Measurements from ENCODE around the gene DPP6. TPM values are rescaled to one million over a fixed set of nuclear protein-coding genes. Genes with fewer than 3 reads are reported as not detected.

Gene DPP6
- total RNA-seq, 4 donors from 2014 or later: 1.5 to 2.9 TPM; not detected in 2

DNA sequence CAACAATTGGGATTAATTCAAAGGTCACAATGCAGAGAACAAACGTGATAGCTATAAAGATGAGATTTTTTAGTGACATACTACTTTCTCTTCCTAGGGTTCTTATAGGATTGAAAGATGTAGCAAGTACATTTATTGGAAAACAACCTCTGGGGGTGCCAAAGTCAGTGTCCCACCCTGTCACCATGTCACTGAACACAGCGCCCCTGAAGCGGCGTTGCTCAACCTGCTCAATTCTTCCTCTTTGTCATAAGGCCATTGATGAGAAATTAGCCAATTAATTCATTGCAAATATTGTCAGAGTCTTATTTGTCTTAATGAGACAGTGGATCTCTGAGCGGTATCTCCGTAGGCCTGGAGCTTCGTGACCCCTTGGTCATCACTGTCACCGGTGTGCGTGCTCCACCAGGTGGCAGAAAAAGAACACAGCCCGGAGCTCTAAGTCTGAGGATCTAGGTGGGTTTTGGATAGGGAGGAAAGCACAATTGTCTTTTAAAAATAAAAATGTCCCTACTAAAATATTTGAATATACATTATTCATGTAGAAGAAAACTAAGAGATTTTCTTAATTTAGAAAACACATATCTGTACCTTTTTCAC is 588.2 kb downstream of the DPP6 start:
- Histone ChIP-seq H3K36me3 (no peaks in the 10 kb centered on the region), H3K27ac (no peak overlapping the region), H3K4me3 (no peak overlapping the region), H3K4me1 (no peaks in the 10 kb centered on the region), H3K27me3 (no peaks in the 10 kb centered on the region), H3K9me3 (no peaks in the 10 kb centered on the region)
- TF ChIP-seq, protein P1, sequence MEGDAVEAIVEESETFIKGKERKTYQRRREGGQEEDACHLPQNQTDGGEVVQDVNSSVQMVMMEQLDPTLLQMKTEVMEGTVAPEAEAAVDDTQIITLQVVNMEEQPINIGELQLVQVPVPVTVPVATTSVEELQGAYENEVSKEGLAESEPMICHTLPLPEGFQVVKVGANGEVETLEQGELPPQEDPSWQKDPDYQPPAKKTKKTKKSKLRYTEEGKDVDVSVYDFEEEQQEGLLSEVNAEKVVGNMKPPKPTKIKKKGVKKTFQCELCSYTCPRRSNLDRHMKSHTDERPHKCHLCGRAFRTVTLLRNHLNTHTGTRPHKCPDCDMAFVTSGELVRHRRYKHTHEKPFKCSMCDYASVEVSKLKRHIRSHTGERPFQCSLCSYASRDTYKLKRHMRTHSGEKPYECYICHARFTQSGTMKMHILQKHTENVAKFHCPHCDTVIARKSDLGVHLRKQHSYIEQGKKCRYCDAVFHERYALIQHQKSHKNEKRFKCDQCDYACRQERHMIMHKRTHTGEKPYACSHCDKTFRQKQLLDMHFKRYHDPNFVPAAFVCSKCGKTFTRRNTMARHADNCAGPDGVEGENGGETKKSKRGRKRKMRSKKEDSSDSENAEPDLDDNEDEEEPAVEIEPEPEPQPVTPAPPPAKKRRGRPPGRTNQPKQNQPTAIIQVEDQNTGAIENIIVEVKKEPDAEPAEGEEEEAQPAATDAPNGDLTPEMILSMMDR (IDR thresholded peaks at IDR 0.05): no peak
- no peak for DNase-seq

DNA sequence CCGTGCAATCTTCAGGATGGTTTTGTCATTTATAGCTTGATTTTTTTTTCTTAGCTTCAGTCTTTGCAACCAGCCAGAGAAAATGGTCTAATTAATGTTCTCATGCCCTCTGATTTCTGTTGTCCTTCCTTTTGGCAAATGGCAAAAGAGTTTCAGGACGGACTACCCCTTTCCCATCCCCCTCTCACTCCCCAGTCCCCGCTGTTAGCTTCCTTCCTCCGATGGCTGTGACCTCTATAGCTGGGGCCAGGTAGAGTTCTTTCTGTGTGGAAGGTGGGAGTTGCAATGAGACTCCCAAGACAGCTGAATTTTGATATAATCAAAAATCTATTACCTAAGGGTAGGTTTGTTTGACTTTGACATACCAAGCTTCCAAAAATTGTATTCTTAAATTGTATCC is 588.7 kb downstream of the DPP6 start:
- Histone ChIP-seq H3K27ac (no peak overlapping the region), H3K36me3 (no peaks in the 10 kb centered on the region), H3K9me3 (no peaks in the 10 kb centered on the region), H3K4me3 (no peak overlapping the region), H3K27me3 (no peaks in the 10 kb centered on the region), H3K4me1 (no peaks in the 10 kb centered on the region)
- no peak for DNase-seq
- TF ChIP-seq POLR2A (IDR thresholded peaks at IDR 0.05): no peak
- TF ChIP-seq, protein P1 (IDR thresholded peaks at IDR 0.05): no peak

GRCh38 chr7:154644366-154644765 is 592.2 kb downstream of the DPP6 start:
- no peaks in the 10 kb centered on the region for H3K9me3 ChIP-seq
- no peaks in the 10 kb centered on the region for H3K4me1 ChIP-seq
- no peaks in the 10 kb centered on the region for H3K36me3 ChIP-seq
- TF ChIP-seq POLR2A (IDR thresholded peaks at IDR 0.05): no peak
- TF ChIP-seq, protein P1 (IDR thresholded peaks at IDR 0.05): no peak
- DNase-seq: no peak
- H3K4me3 ChIP-seq: no peak overlapping the region
- no peak overlapping the region for H3K27ac ChIP-seq
- no peaks in the 10 kb centered on the region for H3K27me3 ChIP-seq

GRCh38 chr7:154646126-154647013 is 594.2 kb downstream of the DPP6 start:
- TF ChIP-seq POLR2A (IDR thresholded peaks at IDR 0.05): no peak
- TF ChIP-seq, protein P1 (IDR thresholded peaks at IDR 0.05): no peak
- H3K4me3 ChIP-seq: no peak overlapping the region

DNA sequence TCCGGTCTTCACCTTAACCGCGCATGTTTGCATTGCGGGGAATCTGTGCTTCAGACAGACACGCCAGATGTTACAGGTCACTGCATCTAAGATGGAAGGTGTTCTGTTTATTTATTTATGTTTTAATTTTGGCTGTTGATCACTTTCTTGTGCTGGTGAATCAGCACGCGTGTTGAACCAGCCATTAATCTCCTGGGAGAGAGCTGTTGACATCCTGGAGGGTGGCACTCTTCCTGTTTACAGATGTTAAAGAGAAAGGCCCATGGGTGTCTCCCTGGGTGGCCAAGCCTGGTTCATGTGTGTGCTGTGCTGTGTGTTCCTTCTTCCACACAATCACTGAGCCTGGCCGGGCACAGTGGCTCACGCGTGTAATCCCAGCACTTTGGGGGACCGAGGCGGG is 595.4 kb downstream of the DPP6 start:
- Histone ChIP-seq H3K36me3 (no peaks in the 10 kb centered on the region), H3K9me3 (no peaks in the 10 kb centered on the region), H3K4me1 (no peaks in the 10 kb centered on the region), H3K27ac (no peak overlapping the region), H3K27me3 (no peaks in the 10 kb centered on the region), H3K4me3 (no peak overlapping the region)
- TF ChIP-seq, protein P1 (IDR thresholded peaks at IDR 0.05): no peak
- TF ChIP-seq POLR2A (IDR thresholded peaks at IDR 0.05): no peak
- no peak for DNase-seq

More at GRCh38 chr7:154646126-154647013, 594.2 kb downstream of the DPP6 start:
- Histone ChIP-seq H3K27me3 (no peaks in the 10 kb centered on the region), H3K36me3 (no peaks in the 10 kb centered on the region), H3K4me1 (no peaks in the 10 kb centered on the region), H3K27ac (no peak overlapping the region), H3K9me3 (no peaks in the 10 kb centered on the region)
- no peak for DNase-seq

Data from Peyer's patch (tissue), 4 donors.